Right lobe of liver (tissue), 6 donors: Measurements from ENCODE around the gene CCDC137. TPM values are rescaled to one million over a fixed set of nuclear protein-coding genes. Genes with fewer than 3 reads are reported as not detected.

Source experiments
- ATAC-seq, 4 donors: fragments of 200-7000 bp; cut with Tn5 transposase; one replicate each; pipeline ENCODE4 v1.9.1; 2020; ENCODE audit warnings: mild to moderate bottlenecking in 4 of 4, moderate library complexity in 4 of 4
- DNase-seq, 3 donors: peaks; one replicate each; pipeline ENCODE4 v3.0.0-alpha.2; 2020
- H3K27ac ChIP-seq, 3 donors: fragments of 200-600 bp; one replicate each; pipeline ENCODE4 v1.8.0; 2022
- H3K27me3 ChIP-seq, 2 donors: fragments of 200-600 bp; one replicate each; pipeline ENCODE4 v1.8.0; 2022
- H3K36me3 ChIP-seq, 4 donors: fragments of 200-600 bp; sonication (generic) in 1 of 4; one replicate each; pipeline versions ENCODE4 v1.5.1 to v1.8.0; 2017 to 2022; ENCODE audit warnings: control low read depth in 1 of 4
- H3K4me1 ChIP-seq, 4 donors: fragments of 200-600 bp; sonication (generic) in 1 of 4; one replicate each; pipeline versions ENCODE4 v1.5.1 to v1.8.0; 2017 to 2022; ENCODE audit warnings: control low read depth in 1 of 4
- H3K4me3 ChIP-seq, 3 donors: fragments of 200-600 bp; one replicate each; pipeline ENCODE4 v1.8.0; 2022
- H3K9me3 ChIP-seq, 4 donors: fragments of 200-600 bp; sonication (generic) in 1 of 4; one replicate each; pipeline versions ENCODE4 v1.5.1 to v1.8.0; 2017 to 2022; ENCODE audit warnings: control low read depth in 1 of 4
- CTCF ChIP-seq, 4 donors: fragments of 200-600 bp in 3 of 4; fragments of 450-650 bp in 1 of 4; IDR thresholded peaks; one replicate each; pipeline versions ENCODE4 v1.5.1 to v1.8.0; 2016 to 2022; ENCODE audit warnings: antibody characterized with exemption in 4 of 4, mild to moderate bottlenecking in 2 of 4
- POLR2A ChIP-seq: fragments of 450-650 bp; IDR thresholded peaks from one replicate; pipeline ENCODE4 v1.6.1; 2017; ENCODE audit warnings: antibody characterized with exemption, mild to moderate bottlenecking
- WGBS: methylation state at CpG from one replicate; pipeline ENCODE4 v1.1.6; 2018; ENCODE audit warnings: low coverage, low lambda C conversion rate; ENCODE audit not compliant: insufficient coverage; ENCODE audit errors: missing lambda C conversion rate; 5-methylcytosine and 5-hydroxymethylcytosine counted together
- intact Hi-C, 2 donors: fragments of 100-400 bp; cut with DNase I; formaldehyde crosslinking; loops; one replicate each; pipeline versions ENCODE4 v1.11.2 to v1.14.1; 2022
- total RNA-seq, 6 experiments: library from RNA; depleted of rRNA in 2 of 6; stranded (reverse); fragments of >200 nt in 2 of 6; fragmentation: NEBNext Ultra II Directional in 3 of 6; extraction: Animal tissue kit (Norgen Biotek cat#: 25700) in 3 of 6; gene quantifications; one replicate each; pipeline versions ENCODE4 v1.1.0 to v1.2.4, GENCODE V29; 2016 to 2023
- donor health status: DM: no; HTN: yes; CAD: no.
- donor health status: DM: no; HTN: no; CAD: no.
- donor health status: DM: no; HTN: no; CAD: no.
- donor health status: DM: no; HTN: yes; CAD: no.
- donor health status: DM: no; HTN: yes; CAD: no.

Gene CCDC137
- total RNA-seq, 6 experiments from 2014 or later, result 5.5 to 35.0 (median 6.5) TPM

DNA sequence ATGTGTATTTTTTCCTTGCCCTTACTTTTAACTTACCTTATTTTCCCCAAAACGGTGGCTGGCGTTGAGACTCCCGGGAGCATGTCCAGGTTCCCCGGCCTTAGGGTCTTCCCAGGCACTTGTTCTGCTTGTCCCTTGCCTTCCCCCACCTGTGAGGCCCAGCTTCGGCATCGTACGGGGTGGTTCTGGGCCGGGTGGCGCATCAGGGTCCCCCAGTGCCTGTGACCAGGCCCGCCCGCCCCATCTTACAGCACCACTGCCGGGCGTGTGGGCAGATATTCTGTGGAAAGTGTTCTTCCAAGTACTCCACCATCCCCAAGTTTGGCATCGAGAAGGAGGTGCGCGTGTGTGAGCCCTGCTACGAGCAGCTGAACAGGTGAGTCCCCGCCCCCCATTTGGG lies 24.7 kb downstream of the CCDC137 start:
- H3K36me3 ChIP-seq, result peaks cover 0 to 77% (median 20%) of the 10 kb centered on the region in 4 donors
- no peaks in the 10 kb centered on the region for H3K4me1 ChIP-seq
- intact Hi-C loops, result no loop called here
- no peak for ATAC-seq
- no peaks in the 10 kb centered on the region for H3K9me3 ChIP-seq
- H3K27ac ChIP-seq, result no peak overlapping the region
- TF ChIP-seq POLR2A (no peak), CTCF (IDR thresholded peaks at IDR 0.05) (no peak)
- no peak overlapping the region for H3K4me3 ChIP-seq
- DNase-seq, result no peak
- 87% methylated on average over 5 of the region's 18 CpGs for WGBS
- no peaks in the 10 kb centered on the region for H3K27me3 ChIP-seq

GRCh38 chr17:81691608-81692007 lies 25.1 kb downstream of the CCDC137 start:
- DNase-seq (no peak), ATAC-seq (no peak)
- 97% methylated on average over 12 of the region's 20 CpGs for WGBS
- intact Hi-C loops, result no loop called here
- Histone ChIP-seq H3K9me3 (no peaks in the 10 kb centered on the region), H3K27me3 (no peaks in the 10 kb centered on the region), H3K4me3 (no peak overlapping the region), H3K36me3 (peaks cover 0 to 77% (median 19%) of the 10 kb centered on the region in 4 donors), H3K27ac (no peak overlapping the region), H3K4me1 (no peaks in the 10 kb centered on the region)
- TF ChIP-seq CTCF (IDR thresholded peaks at IDR 0.05) (no peak), POLR2A (no peak)

DNA sequence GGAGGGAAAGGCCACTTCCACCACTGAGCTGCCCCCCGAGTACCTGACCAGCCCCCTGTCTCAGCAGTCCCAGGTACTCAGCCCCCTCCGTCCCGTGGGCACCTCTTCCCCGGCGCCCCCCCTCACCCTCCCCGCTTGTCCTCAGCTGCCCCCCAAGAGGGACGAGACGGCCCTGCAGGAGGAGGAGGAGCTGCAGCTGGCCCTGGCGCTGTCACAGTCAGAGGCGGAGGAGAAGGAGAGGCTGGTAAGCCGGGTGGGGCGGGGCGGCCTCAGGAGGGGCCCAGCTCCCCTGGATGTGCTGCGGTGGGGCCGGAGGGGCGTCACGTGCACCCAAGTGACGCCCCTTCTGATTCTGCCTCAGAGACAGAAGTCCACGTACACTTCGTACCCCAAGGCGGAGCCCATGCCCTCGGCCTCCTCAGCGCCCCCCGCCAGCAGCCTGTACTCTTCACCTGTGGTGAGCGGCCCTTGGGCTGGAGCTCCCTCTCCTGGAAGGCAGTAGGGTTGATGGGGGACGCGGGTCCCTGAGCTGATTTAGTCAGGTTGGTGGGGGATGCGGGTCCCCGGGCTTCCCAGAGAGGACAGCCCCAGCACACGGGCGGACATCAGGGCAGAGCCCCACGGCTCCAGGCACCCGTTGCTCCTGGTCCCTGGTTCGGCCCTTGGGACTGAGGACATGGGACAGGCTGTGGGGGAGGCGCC lies 27.1 kb downstream of the CCDC137 start:
- H3K27me3 ChIP-seq, result no peaks in the 10 kb centered on the region

GRCh38 chr17:81694810-81695209 lies 28.3 kb downstream of the CCDC137 start:
- H3K36me3 ChIP-seq, result peaks cover 0 to 73% (median 14%) of the 10 kb centered on the region in 4 donors
- no peak for TF ChIP-seq POLR2A
- no peak for TF ChIP-seq CTCF (IDR thresholded peaks at IDR 0.05)
- no peak overlapping the region for H3K27ac ChIP-seq
- intact Hi-C loops, result no loop called here
- H3K4me1 ChIP-seq, result no peaks in the 10 kb centered on the region
- H3K27me3 ChIP-seq, result no peaks in the 10 kb centered on the region
- 78% methylated on average over 5 of the region's 19 CpGs for WGBS
- no peak for ATAC-seq
- no peaks in the 10 kb centered on the region for H3K9me3 ChIP-seq
- DNase-seq, result no peak
- H3K4me3 ChIP-seq, result no peak overlapping the region

More for the DNA sequence above, 27.1 kb downstream of the CCDC137 start:
- WGBS, result no CpG with 5 or more reads among the region's 35 CpGs
- Histone ChIP-seq H3K4me1 (no peaks in the 10 kb centered on the region), H3K9me3 (no peaks in the 10 kb centered on the region), H3K36me3 (peaks cover 0 to 80% (median 14%) of the 10 kb centered on the region in 4 donors), H3K4me3 (no peak overlapping the region), H3K27ac (no peak overlapping the region)
- TF ChIP-seq CTCF (IDR thresholded peaks at IDR 0.05) (no peak), POLR2A (no peak)
- intact Hi-C loops, result no loop called here
- ATAC-seq, result no peak
- no peak for DNase-seq
